Transverse colon (tissue), 4 donors: ENCODE data around the gene BNIP3. TPM values are rescaled to one million over a fixed set of nuclear protein-coding genes. Genes with fewer than 3 reads are reported as not detected.

Experiments used
- DNase-seq: peaks from one replicate; pipeline ENCODE4 v3.0.0-alpha.2; 2019
- H3K27ac ChIP-seq, 4 donors: fragments of 200-600 bp; sonication (generic); 2 replicates each; pipeline ENCODE4 v1.5.1; 2016 to 2018; ENCODE audit warnings: inconsistent platforms in 4 of 4
- H3K27me3 ChIP-seq: fragments of 200-600 bp; sonication (generic); 2 replicates; pipeline ENCODE4 v1.5.1; 2017; ENCODE audit warnings: inconsistent platforms
- H3K36me3 ChIP-seq, 4 donors: fragments of 200-600 bp; sonication (generic); 2 replicates each; pipeline ENCODE4 v1.5.1; 2017 to 2019; ENCODE audit warnings: inconsistent platforms in 4 of 4
- H3K4me1 ChIP-seq, 4 donors: fragments of 200-600 bp; sonication (generic); 2 replicates each; pipeline ENCODE4 v1.5.1; 2017 to 2020; ENCODE audit warnings: inconsistent platforms in 4 of 4
- H3K4me3 ChIP-seq, 4 donors: fragments of 200-600 bp; sonication (generic); 1 replicate in 1 of 4; 2 replicates in 3 of 4; pipeline versions ENCODE4 v1.5.1 to v1.6.1; 2017 to 2019; ENCODE audit warnings: inconsistent platforms in 4 of 4
- H3K9me3 ChIP-seq, 2 donors: fragments of 200-600 bp; sonication (generic); 2 replicates each; pipeline ENCODE4 v1.5.1; 2017 to 2019; ENCODE audit warnings: inconsistent platforms in 2 of 2
- CTCF ChIP-seq, 5 experiments: fragments of 200-600 bp in 3 of 5; fragments of 450-650 bp in 2 of 5; sonication (generic) in 3 of 5; IDR thresholded peaks; 1 replicate in 2 of 5; 2 replicates in 3 of 5; pipeline ENCODE4 v1.5.1; 2016 to 2017; ENCODE audit warnings: antibody characterized with exemption in 5 of 5, inconsistent platforms in 3 of 5, mild to moderate bottlenecking in 2 of 5, moderate library complexity in 1 of 5
- EP300 ChIP-seq: sonication (generic); formaldehyde crosslinking; IDR thresholded peaks from one replicate; pipeline ENCODE4 v1.6.1; 2017; ENCODE audit warnings: antibody characterized with exemption, low read depth
- POLR2A ChIP-seq: fragments of 450-650 bp; IDR thresholded peaks from one replicate; pipeline ENCODE4 v1.6.1; 2016; ENCODE audit warnings: antibody characterized with exemption, mild to moderate bottlenecking, moderate library complexity
- POLR2AphosphoS5 ChIP-seq, 3 donors: sonication (generic); formaldehyde crosslinking; IDR thresholded peaks; one replicate each; pipeline ENCODE4 v1.6.1; 2016; ENCODE audit warnings: antibody characterized with exemption in 3 of 3
- WGBS, 2 donors: methylation state at CpG; one replicate each; pipeline ENCODE4 v1.1.5; 2018; ENCODE audit warnings: low coverage in 1 of 2; 5-methylcytosine and 5-hydroxymethylcytosine counted together
- in situ Hi-C, 4 donors: fragments of 200-750 bp; cut with MboI; loops; one replicate each; pipeline versions ENCODE4 v1.15.0 to v1.15.1; 2017; ENCODE audit warnings: low sequenced_read_pairs in 3 of 4, low pct_ligation_motif_present in 1 of 4, low pct_unique_long_range_greater_than_20kb in 1 of 4
- intact Hi-C: fragments of 100-400 bp; cut with DNase I; formaldehyde crosslinking; loops from one replicate; pipeline ENCODE4 v1.15.1; 2023; ENCODE audit warnings: low total_unique reads
- total RNA-seq, 4 donors: library from RNA; depleted of rRNA; stranded (reverse); fragments of >200 nt; gene quantifications; one replicate each; pipeline ENCODE4 v1.1.0, GENCODE V29; 2016

The BNIP3 gene
- total RNA-seq, 4 donors from 2014 or later, result 9.7 to 36.8 (median 27.6) TPM

- in situ Hi-C loops (no loop called here), intact Hi-C loops (no loop called here)
- no peaks in the 10 kb centered on the region for H3K4me1 ChIP-seq
- H3K27me3 ChIP-seq, result no peaks in the 10 kb centered on the region
- H3K4me3 ChIP-seq, result no peak overlapping the region
- H3K9me3 ChIP-seq, result no peaks in the 10 kb centered on the region
- WGBS, 2 donors, result 93 to 95% methylated on average over 7 to 23 of the region's 23 CpGs
- no peak for DNase-seq
- H3K36me3 ChIP-seq, result peaks cover 0 to 47% (median 21%) of the 10 kb centered on the region in 4 donors
- H3K27ac ChIP-seq, result no peak overlapping the region
- no peak for TF ChIP-seq POLR2A
- TF ChIP-seq CTCF (IDR thresholded peaks at IDR 0.05), result no peak
- no peak for TF ChIP-seq POLR2AphosphoS5 (IDR thresholded peaks at IDR 0.05)
- TF ChIP-seq EP300, result no peak
These were observed 32.5 kb downstream of the BNIP3 start for GRCh38 chr10:131949041-131949862.

GRCh38 chr10:131948501-131948900 lies 33.2 kb downstream of the BNIP3 start:
- intact Hi-C loops (no loop called here), in situ Hi-C loops (no loop called here)
- WGBS, 2 donors, result 87 to 100% methylated on average over 2 to 6 of the region's 6 CpGs
- TF ChIP-seq POLR2AphosphoS5 (IDR thresholded peaks at IDR 0.05) (no peak), POLR2A (no peak), CTCF (IDR thresholded peaks at IDR 0.05) (no peak), EP300 (no peak)
- no peak overlapping the region for H3K27ac ChIP-seq
- H3K4me1 ChIP-seq, result no peaks in the 10 kb centered on the region
- H3K9me3 ChIP-seq, result no peaks in the 10 kb centered on the region
- no peaks in the 10 kb centered on the region for H3K27me3 ChIP-seq
- H3K36me3 ChIP-seq, result peaks cover 0 to 47% (median 21%) of the 10 kb centered on the region in 4 donors
- no peak overlapping the region for H3K4me3 ChIP-seq
- DNase-seq, result no peak

DNA sequence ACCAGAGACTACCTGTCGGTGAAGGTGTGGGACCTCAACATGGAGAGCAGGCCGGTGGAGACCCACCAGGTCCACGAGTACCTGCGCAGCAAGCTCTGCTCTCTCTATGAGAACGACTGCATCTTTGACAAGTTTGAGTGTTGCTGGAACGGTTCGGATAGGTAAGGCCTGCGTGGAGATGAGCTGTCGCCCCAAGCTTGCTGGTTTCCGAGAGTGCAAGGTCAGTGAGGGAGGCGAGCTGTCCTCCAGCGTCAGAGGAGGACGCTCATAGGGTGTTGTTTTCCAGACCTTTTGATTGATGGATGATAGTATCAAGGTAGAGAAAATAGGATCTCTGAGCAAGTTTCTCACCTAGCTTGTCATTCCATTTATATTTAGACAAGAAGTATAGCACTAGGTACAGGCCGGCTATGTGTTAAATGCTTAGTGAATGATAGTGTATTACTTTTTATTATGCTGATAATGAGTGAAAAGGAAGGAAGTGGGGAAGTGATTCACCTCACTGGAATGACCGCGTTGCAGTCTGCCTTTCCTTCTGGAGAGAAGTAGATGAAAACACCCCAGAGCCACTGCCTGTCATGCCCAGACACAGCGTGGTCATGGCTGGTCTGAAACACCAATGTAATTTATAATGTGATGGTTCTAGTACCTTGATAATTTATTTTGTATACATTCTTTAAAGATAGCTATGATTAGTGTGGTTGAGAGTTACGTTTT lies 33.9 kb downstream of the BNIP3 start:
- no peak for DNase-seq
- intact Hi-C loops, result no loop called here
- TF ChIP-seq POLR2AphosphoS5 (IDR thresholded peaks at IDR 0.05), result no peak
- no peak for TF ChIP-seq CTCF (IDR thresholded peaks at IDR 0.05)
- no peak for TF ChIP-seq POLR2A
- no peak for TF ChIP-seq EP300
- Histone ChIP-seq H3K9me3 (no peaks in the 10 kb centered on the region), H3K4me3 (no peak overlapping the region), H3K27ac (no peak overlapping the region), H3K27me3 (no peaks in the 10 kb centered on the region), H3K4me1 (no peaks in the 10 kb centered on the region), H3K36me3 (peaks cover 0 to 47% (median 21%) of the 10 kb centered on the region in 4 donors)
- in situ Hi-C loops, result no loop called here
- 89 to 90% methylated on average over 8 to 18 of the region's 18 CpGs for WGBS, 2 donors

DNA sequence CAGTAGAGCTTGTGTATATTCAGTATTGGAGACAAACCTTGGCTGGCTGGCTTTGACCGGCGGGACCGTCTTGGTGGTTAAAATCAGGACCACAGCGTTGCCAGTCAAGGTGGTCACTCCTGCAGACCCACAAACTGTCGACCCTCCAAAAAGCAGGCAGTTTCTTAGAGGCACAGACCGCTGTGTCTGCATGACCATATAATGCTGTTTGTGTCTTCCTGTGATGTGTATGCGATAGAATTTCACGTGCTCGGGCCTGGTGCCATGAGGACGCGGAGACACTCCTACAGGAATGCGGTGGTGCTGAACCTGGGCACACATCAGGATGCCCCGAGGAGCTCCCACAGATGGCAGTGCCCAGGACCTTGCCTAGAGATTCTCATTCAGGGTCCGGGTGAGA lies 34.8 kb downstream of the BNIP3 start:
- peaks cover 0 to 49% (median 21%) of the 10 kb centered on the region in 4 donors for H3K36me3 ChIP-seq
- intact Hi-C loops, result no loop called here
- H3K27ac ChIP-seq, result no peak overlapping the region
- H3K27me3 ChIP-seq, result no peaks in the 10 kb centered on the region
- no peak overlapping the region for H3K4me3 ChIP-seq
- TF ChIP-seq EP300, result no peak
- no peaks in the 10 kb centered on the region for H3K4me1 ChIP-seq
- 93 to 97% methylated on average over 5 to 14 of the region's 14 CpGs for WGBS, 2 donors
- DNase-seq, result no peak
- no peaks in the 10 kb centered on the region for H3K9me3 ChIP-seq
- in situ Hi-C loops, result no loop called here
